HG03432 (cell line): Measurements from ENCODE around the gene CIC.
"Not testable (repeated sequence)": the region's sequence is repeated elsewhere in the genome, so short reads cannot be mapped to it uniquely, and the experiment has no call there.

Source experiments
- ATAC-seq: cut with Tn5 transposase; IDR thresholded peaks from one replicate; pipeline ENCODE4 v1.9.1; 2021; ENCODE audit warnings: mild to moderate bottlenecking, moderate library complexity; ENCODE audit not compliant: unreplicated experiment

Gene CIC

DNA sequence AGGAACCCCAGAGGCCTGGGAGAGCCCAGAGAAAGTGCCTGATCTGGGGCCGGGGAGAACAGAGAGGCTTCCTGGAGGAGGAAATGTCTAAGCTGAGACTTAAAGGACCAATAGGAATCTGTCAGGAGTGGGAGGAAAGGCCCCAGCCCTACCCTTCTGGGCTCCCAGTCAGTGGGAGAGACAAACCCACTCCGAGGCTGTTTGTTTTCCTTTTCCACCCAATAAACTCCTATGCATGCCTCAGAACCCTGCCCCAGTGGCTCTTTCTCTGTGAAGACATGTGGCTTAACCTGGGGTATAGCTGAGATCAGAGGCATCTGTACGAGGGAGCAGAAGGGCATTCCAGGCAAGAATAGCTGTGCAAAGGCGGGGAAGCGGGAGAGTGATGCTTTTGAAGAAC lies 58.3 kb downstream of the CIC start:
- no peak for ATAC-seq

DNA sequence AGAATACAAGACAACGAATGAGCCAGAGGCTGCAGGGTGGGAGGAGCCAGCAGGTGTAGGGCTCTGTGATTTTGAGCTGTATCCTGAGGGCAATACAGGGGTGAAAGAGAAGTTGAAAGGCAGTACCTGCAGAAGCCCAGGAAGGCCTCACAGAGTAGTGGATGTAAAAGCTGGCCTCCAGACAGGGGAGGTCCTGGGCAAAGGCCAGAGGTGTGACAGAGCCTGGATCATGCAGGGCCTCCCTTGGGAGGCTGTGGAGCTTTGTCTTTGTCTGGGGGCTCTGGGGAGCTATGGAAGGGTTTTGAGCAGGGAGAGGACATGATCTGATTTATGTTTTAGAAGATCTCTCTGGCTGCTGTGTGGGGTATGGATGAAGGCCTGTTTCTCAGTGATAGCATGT lies 59.1 kb downstream of the CIC start:
- ATAC-seq, result no peak

DNA sequence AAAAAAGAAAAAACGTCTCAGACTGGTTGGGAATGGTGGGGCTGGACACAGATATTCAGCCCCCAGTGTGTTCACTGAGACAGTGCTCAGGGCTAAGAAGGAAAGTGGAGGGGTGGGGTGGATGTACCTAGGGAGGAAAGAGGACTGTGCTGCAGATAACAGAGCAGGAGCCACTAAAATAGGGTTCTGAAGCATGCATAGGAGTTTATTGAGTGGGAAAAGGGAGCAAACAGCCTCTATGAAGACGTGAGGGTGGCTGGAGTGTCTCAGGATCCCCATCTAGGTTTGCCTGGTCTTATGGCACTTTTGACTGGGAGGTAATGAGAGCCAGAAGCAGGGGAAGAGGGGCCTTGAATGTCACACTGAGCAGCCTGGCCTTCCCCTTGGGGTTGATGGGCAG lies 59.8 kb downstream of the CIC start:
- ATAC-seq, result no peak

DNA sequence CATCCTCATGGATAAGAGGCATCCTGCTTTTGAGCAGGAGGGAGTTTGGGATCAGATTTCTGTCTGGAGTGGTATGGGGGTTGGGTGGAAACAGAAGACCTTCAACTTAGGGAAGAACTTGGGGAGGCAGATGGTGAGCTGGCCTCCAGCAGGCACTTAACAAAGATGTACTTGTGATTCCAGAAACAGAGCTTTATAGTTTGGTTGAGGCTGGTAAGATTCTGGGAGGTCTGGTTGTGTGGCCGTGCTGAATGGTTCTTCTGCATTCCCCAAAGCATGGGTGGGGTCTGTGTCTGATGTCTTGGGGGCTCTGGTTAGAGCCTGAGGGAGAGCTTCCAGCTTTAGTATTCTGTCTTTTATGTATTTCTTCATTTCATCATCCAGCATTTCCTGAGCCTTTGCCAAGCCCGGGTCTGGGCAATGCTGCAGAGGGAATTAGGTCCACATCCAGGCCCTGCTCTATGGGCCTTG lies 61.2 kb downstream of the CIC start:
- ATAC-seq, result no peak

DNA sequence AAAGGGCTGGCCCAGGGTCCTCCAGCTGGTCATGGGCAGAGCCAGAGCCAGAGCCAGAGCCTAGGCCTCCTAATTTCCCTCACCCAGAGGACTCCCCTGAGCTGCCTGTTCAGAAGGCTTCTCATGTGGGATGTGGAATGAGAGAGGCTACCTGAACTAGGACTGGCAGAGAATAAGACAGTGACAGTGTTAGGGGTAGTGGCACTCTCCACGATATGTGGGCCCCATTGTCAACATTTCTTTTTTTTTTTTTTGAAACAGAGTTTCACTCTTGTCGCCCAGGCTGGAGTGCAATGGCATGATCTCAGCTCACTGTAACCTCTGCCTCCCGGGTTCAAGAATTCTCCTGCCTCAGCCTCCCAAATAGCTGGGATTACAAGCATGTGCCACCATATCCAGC lies 62.3 kb downstream of the CIC start:
- not testable (repeated sequence) for ATAC-seq

DNA sequence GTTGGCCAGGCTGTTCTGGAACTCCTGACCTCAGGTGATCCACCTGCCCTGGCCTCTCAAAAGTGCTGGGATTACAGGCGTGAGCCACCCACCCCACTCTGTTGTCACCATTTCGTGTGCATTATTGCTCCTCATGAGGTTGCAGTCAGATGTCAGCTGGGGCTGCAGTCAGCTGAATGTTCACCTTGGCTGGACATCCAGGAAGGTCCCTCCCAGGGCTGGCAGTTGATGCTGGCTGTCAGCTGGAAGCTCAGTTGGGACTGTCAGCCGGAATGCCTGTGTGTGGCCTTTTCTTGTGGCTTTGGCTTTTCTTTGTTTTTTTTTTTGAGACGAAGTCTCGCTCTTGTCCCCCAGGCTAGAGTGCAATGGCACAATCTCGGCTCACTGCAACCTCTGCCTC lies 63.0 kb downstream of the CIC start:
- ATAC-seq, result no peak

DNA sequence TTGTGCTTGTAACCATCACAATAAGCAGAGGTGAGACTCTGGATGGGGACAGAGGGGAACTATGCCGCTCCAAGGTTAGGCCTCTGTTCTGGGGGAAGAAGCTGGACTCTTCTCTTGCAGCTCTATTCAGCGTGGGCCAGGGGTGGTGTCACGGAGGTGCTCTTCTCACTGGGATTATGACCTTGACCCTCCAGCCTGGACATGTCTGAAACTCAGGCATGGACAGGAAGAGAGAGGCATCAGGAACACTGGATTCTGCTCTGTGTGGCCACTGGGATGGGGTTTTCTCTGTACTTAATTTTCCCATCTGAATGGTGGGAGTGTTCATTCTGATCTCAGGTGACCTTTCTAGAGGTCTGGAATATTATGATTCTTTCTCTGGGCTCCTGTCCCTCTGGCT lies 64.0 kb downstream of the CIC start:
- no peak for ATAC-seq

DNA sequence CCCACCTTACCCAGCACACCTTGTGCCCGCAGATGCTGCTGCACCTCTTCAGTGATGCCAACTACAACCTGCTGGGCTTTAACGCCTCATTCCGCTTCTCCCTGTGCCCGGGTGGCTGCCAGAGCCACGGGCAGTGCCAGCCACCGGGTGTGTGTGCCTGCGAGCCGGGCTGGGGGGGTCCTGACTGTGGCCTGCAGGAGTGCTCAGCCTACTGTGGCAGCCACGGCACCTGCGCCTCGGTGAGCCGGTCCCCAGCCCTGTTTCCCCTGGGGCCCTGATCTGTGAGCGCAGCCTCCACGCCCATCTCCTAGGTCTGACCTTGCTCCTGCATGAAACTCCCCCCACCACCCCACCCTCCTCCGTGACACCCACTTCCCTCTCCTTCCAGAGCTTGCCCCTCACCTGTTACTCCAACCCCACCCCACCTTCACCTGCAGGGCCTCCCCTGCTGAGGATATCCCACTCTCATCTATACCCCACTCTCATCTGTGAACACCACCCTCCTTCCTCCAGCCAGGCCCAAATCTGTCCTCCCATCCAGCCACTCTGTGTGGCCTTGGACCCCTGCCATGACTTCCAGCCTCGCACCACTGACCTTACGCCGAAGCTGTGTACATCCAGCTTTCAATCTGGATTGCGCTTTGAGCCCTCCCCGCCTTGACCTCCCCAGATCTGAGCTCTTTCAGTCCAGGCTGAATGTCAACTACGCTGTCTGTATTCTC lies 65.1 kb downstream of the CIC start:
- no peak for ATAC-seq

DNA sequence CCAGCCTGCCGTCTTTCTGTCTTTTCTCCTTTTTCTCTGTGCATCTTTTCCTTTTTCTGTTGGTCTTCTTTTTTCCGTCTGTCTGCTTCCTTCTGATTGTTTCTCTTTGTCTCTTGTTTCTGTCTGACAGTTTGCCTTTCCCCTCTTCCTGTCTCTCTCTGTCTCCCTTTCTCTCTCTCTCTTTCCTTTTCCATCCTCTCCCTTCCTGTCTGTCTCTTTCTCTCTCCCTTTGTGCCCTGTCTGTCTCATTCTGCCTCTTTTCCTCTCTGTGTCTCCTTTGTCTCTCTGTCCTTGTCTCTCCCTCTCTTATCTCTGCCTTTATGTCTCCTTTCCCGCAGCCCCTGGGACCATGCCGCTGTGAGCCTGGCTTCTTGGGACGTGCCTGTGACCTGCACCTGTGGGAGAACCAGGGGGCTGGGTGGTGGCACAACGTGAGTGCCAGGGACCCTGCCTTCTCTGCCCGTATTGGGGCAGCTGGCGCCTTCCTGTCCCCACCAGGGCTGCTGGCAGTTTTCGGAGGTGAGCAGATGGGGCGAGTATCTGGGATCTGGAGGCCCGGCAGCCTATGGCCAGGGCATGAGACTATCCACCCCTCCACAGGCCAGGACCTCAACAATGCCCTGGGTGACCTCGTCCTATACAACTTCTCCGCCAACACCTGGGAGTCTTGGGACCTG lies 65.8 kb downstream of the CIC start:
- ATAC-seq, result no peak

DNA sequence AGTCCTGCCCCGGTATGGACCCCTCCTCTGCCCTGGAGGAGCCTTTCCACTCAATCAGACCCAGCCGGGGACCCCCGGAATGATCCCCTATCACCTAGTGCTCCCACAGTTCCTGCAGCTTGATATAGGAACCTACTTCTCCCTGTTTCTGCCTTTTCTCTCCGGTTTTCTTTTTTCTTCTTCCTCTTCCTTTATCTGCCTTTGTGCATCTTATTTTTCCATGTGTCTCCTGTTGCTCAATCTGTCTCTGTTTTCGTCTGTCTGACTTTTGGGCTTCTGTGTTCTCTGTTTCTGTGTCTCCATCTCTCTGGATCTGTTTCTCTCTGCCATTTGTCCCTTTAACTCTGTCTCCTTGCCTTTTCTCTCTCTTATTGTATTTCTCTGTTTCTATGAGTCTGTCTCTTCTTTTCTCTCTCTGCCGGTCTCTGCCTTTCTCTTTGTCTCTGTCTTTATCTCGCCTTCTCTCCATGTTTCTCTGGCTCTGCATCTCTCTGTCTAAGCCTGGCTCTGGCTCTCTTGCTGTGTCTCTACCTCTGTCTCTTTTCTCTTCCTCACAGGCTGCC lies 66.4 kb downstream of the CIC start:
- ATAC-seq, result no peak

DNA sequence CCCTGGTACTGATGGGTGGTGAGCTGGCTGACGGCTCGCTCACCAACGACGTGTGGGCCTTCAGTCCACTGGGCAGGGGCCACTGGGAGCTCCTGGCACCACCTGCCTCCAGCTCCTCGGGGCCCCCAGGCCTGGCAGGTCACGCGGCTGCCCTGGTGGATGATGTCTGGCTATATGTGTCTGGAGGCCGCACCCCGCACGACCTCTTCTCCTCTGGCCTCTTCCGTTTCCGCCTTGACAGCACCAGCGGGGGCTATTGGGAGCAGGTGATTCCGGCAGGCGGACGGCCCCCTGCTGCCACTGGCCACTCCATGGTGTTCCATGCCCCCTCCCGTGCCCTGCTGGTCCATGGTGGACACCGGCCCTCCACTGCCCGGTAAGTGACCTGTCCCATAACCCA lies 66.9 kb downstream of the CIC start:
- no peak for ATAC-seq

DNA sequence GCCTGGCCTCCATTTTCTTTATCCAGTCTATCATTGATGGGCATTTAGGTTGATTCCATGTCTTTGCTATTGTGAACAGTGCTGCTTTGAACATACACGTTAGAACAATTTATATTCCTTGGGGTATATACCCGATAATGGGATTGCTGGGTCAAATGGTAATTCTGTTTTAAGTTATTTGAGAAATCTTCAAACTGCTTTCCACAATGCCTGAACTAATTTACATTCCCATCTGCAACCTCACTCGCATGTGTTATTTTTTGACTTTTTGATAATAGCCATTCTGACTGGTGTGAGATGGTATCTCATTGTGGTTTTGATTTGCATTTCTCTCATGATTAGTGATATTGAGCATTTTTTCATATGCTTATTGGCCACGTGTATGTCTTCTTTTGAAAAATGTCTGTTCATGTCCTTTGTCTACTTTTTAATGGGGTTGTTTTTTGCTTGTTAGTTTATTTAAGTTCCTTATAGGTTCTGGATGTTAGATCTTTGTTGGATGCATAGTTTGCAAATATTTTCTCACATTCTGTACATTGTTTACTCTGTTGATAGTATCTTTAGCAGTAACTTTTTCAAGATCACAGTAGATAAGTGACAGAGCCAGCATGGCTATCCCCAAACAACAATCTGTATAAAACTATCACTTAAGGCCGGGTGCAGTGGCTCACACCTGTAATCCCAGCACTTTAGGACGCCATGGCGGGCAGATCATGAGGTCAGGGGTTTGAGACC lies 70.2 kb downstream of the CIC start:
- not testable (repeated sequence) for ATAC-seq

DNA sequence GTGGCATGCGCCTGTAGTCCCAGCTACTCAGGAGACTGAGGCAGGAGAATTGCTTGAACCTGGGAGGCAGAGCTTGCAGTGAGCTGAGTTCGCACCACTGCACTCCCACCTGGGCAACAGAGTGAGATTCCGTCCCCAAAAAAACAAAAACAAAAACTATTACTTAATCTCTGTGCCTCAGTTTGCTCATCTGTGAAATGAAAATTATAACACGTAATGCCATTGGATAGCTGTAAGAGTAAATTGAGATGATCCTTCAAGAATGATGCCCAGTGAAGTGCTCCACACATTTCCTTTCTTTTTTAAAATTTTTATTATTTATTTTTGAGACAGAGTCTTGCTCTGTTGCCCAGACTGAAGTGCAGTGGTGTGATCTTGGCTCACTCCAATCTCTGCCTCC lies 70.9 kb downstream of the CIC start:
- ATAC-seq, result not testable (repeated sequence)

DNA sequence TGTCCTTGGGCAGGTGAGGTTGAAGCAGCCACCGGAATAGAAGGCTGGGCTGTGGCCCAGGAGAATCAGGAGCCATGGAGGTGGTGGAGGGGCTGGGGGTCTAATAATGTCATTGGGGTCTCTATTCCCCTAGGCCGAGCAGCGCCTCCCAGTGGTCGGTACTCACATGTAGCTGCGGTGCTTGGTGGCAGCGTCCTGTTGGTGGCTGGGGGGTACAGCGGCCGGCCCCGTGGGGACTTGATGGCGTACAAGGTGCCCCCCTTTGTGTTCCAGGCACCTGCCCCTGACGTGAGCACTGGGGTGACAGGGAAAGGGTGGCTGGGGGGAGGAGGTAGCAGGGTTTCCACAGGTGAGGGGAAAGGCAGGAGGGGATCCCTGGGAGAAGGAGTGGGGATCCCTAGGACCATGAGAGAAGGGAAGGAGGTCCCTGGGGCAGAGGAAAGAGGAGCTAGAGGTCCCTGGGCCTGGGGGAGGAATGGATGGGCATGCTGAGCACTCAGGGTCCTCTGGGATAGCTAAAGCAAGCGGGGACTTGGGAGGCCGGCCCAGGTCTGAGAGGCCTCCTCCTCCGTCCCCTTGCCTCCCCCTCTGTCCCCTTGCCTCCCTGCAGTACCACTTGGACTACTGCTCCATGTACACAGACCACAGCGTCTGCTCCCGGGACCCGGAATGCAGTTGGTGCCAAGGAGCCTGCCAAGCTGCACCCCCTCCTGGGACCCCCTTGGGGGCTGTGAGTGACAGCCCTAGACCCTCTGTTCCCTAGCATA lies 74.5 kb downstream of the CIC start:
- no peak for ATAC-seq

DNA sequence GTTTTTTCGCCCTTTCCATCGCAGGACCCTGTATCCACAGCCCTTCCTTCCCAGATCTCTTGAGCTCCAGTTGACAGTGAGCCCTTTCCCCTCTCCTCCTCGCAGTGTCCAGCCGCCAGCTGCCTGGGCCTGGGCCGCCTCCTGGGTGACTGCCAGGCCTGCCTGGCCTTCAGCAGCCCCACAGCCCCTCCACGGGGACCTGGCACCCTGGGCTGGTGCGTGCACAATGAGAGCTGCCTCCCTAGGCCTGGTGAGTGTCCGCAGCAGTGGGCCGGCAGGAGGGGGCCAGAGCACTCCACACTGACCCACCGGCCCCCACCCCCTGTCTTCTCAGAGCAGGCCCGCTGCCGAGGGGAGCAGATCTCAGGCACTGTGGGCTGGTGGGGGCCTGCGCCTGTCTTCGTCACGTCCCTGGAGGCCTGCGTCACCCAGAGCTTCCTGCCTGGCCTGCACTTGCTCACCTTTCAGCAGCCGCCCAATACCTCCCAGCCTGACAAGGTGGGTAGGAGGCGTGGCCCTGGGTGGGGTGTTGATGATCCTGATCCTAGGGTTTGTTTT lies 75.4 kb downstream of the CIC start:
- ATAC-seq, result no peak
